H1 (cell line): ENCODE data around the gene TRABD. TPM values are rescaled to one million over a fixed set of nuclear protein-coding genes. Genes with fewer than 3 reads are reported as not detected.

Experiments used
- CTCF ChIA-PET: fragments of 300-600 bp; sonication (Branson Sonifier 250); formaldehyde crosslinking; loops from one replicate; lab custom pipeline; 2021; ENCODE audit not compliant: partially characterized antibody; lab: Charles Lee
- POLR2A ChIA-PET: fragments of 300-600 bp; sonication (Branson Sonifier 250); formaldehyde crosslinking; loops from one replicate; lab custom pipeline; 2021; ENCODE audit warnings: inconsistent platforms; ENCODE audit not compliant: partially characterized antibody; lab: Charles Lee
- DNase-seq, 2 experiments: peaks; one replicate each; pipeline versions ENCODE4 v3.0.0 to v3.0.0-alpha.2; 2010 to 2022; ENCODE audit warnings: low spot score in 2 of 2, low read depth in 1 of 2, mixed read lengths in 1 of 2
- FAIRE-seq: peaks from 2 replicates; lab custom pipeline; 2011; peaks lifted over from hg19 to GRCh38; lab: Jason Lieb, UNC
- H2AFZ ChIP-seq: 2 replicates; pipeline ENCODE4 v1.8.1; 2012; ENCODE audit warnings: low read length, inconsistent platforms
- H2AK5ac ChIP-seq: 2 replicates; pipeline ENCODE4 v1.6.1; 2013; ENCODE audit warnings: low read depth, low read length
- H2BK120ac ChIP-seq: replicated peaks from 2 replicates; pipeline ENCODE3; 2013; ENCODE audit warnings: low read depth, low read length, inconsistent platforms
- H2BK12ac ChIP-seq: 2 replicates; pipeline ENCODE4 v1.6.1; 2013; ENCODE audit warnings: low read depth, low read length
- H2BK15ac ChIP-seq: 2 replicates; pipeline ENCODE4 v1.6.1; 2013; ENCODE audit warnings: low read length
- H2BK20ac ChIP-seq: 2 replicates; pipeline ENCODE4 v1.6.1; 2013; ENCODE audit warnings: low read length
- H2BK5ac ChIP-seq: 2 replicates; pipeline ENCODE4 v1.6.1; 2013; ENCODE audit warnings: low read depth, low read length
- H3K14ac ChIP-seq: 2 replicates; pipeline ENCODE4 v1.6.1; 2013; ENCODE audit warnings: inconsistent platforms; ENCODE audit not compliant: insufficient read length
- H3K18ac ChIP-seq: 2 replicates; pipeline ENCODE4 v1.6.1; 2013; ENCODE audit warnings: low read length; ENCODE audit errors: extremely low read depth
- H3K23ac ChIP-seq: 2 replicates; pipeline ENCODE4 v1.6.1; 2013; ENCODE audit warnings: inconsistent platforms; ENCODE audit not compliant: insufficient read length
- H3K23me2 ChIP-seq: 2 replicates; pipeline ENCODE4 v1.6.1; 2013; ENCODE audit warnings: low read depth, low read length
- H3K27ac ChIP-seq: 2 replicates; pipeline ENCODE4 v1.6.1; 2011; ENCODE audit warnings: low read depth, low read length, inconsistent platforms
- H3K27me3 ChIP-seq, 4 experiments: replicated peaks in 1 of 4; 1 replicate in 1 of 4; 2 replicates in 3 of 4; pipeline versions ENCODE4 v1.6.1 to v1.8.1; 2011 to 2013; ENCODE audit warnings: low read length in 3 of 4, mild to moderate bottlenecking in 3 of 4, inconsistent platforms in 2 of 4, mixed read lengths in 2 of 4, moderate library complexity in 1 of 4; ENCODE audit not compliant: control insufficient read depth in 3 of 4, insufficient read depth in 3 of 4; ENCODE audit errors: extremely low read depth in 1 of 4
- H3K36me3 ChIP-seq, 4 experiments: 2 replicates each; pipeline versions ENCODE4 v1.6.1 to v1.8.1; 2011 to 2013; ENCODE audit warnings: mild to moderate bottlenecking in 4 of 4, low read length in 3 of 4, moderate library complexity in 2 of 4, control low read depth in 1 of 4, inconsistent platforms in 1 of 4; ENCODE audit not compliant: insufficient read depth in 4 of 4, control insufficient read depth in 2 of 4
- H3K4ac ChIP-seq: replicated peaks from 2 replicates; pipeline ENCODE3; 2013; ENCODE audit warnings: low read length, low read depth, mixed read lengths, inconsistent platforms; ENCODE audit not compliant: insufficient read length
- H3K4me1 ChIP-seq, 4 experiments: replicated peaks in 1 of 4; 1 replicate in 1 of 4; 2 replicates in 3 of 4; pipeline versions ENCODE4 v1.6.1 to v1.8.1; 2011 to 2013; ENCODE audit warnings: low read length in 3 of 4, inconsistent platforms in 2 of 4, mixed read lengths in 1 of 4; ENCODE audit not compliant: insufficient read depth in 4 of 4, control insufficient read depth in 3 of 4
- H3K4me2 ChIP-seq, 2 experiments: 2 replicates each; pipeline versions ENCODE4 v1.6.1 to v1.8.1; 2011 to 2013; ENCODE audit warnings: low read depth in 2 of 2, low read length in 2 of 2, control low read depth in 1 of 2, inconsistent platforms in 1 of 2, mild to moderate bottlenecking in 1 of 2; ENCODE audit not compliant: insufficient read depth in 1 of 2
- H3K4me3 ChIP-seq, 4 experiments: fragments of 200-600, 300-600 bp in 1 of 4; sonication (generic), shearing (Covaris generic), sonication (Bioruptor Twin) in 1 of 4; 2 replicates each; pipeline versions ENCODE4 v1.5.1 to v1.8.1; 2011 to 2016; ENCODE audit warnings: low read length in 4 of 4, low read depth in 3 of 4, control low read depth in 2 of 4, inconsistent platforms in 2 of 4, mild to moderate bottlenecking in 2 of 4, mixed read lengths in 1 of 4, moderate library complexity in 1 of 4; ENCODE audit not compliant: insufficient read depth in 2 of 4; ENCODE audit errors: extremely low read depth in 1 of 4
- H3K56ac ChIP-seq: replicated peaks from 2 replicates; pipeline ENCODE3; 2013; ENCODE audit warnings: low read depth, mild to moderate bottlenecking, mixed read lengths, low read length, inconsistent platforms; ENCODE audit not compliant: insufficient read length
- H3K79me1 ChIP-seq: 2 replicates; pipeline ENCODE4 v1.6.1; 2013; ENCODE audit warnings: low read depth, low read length, control low read depth
- H3K79me2 ChIP-seq, 2 experiments: 2 replicates each; pipeline versions ENCODE4 v1.6.1 to v1.8.1; 2012 to 2013; ENCODE audit warnings: low read length in 2 of 2, mild to moderate bottlenecking in 2 of 2, inconsistent platforms in 1 of 2; ENCODE audit not compliant: insufficient read depth in 2 of 2, control insufficient read depth in 1 of 2
- H3K9ac ChIP-seq, 4 experiments: replicated peaks in 1 of 4; 1 replicate in 1 of 4; 2 replicates in 3 of 4; pipeline versions ENCODE4 v1.6.1 to v1.8.1; 2011 to 2013; ENCODE audit warnings: low read depth in 3 of 4, low read length in 3 of 4, control low read depth in 2 of 4, mild to moderate bottlenecking in 2 of 4, moderate library complexity in 2 of 4, inconsistent platforms in 1 of 4; ENCODE audit errors: extremely low read depth in 1 of 4
- H3K9me3 ChIP-seq, 2 experiments: 2 replicates each; pipeline versions ENCODE4 v1.6.1 to v1.8.1; 2012 to 2013; ENCODE audit warnings: mild to moderate bottlenecking in 2 of 2, moderate library complexity in 2 of 2, control low read depth in 1 of 2, inconsistent platforms in 1 of 2, low read depth in 1 of 2, low read length in 1 of 2, mixed read lengths in 1 of 2; ENCODE audit not compliant: insufficient read depth in 2 of 2
- H4K20me1 ChIP-seq, 2 experiments: replicated peaks in 1 of 2; 2 replicates each; pipeline versions ENCODE3 to v1.8.1; 2011 to 2013; ENCODE audit warnings: inconsistent platforms in 2 of 2, low read length in 2 of 2, mild to moderate bottlenecking in 1 of 2; ENCODE audit not compliant: insufficient read depth in 2 of 2, control insufficient read depth in 1 of 2
- H4K5ac ChIP-seq: 2 replicates; pipeline ENCODE4 v1.6.1; 2013; ENCODE audit warnings: low read length, low read depth, mixed read lengths, inconsistent platforms; ENCODE audit not compliant: insufficient read length
- H4K8ac ChIP-seq: 2 replicates; pipeline ENCODE4 v1.8.0; 2013; ENCODE audit warnings: mild to moderate bottlenecking, moderate library complexity, low read length, inconsistent platforms; ENCODE audit not compliant: insufficient read depth; ENCODE audit errors: extremely low read depth
- H4K91ac ChIP-seq: replicated peaks from 2 replicates; pipeline ENCODE3; 2013; ENCODE audit warnings: low read length, mixed read lengths, inconsistent platforms; ENCODE audit not compliant: insufficient read length
- CTCF ChIP-seq, 3 experiments: IDR thresholded peaks; 1 replicate in 2 of 3; 2 replicates in 1 of 3; pipeline versions ENCODE4 v1.5.1 to v1.6.1; 2011; ENCODE audit warnings: low read length in 3 of 3, mild to moderate bottlenecking in 3 of 3, inconsistent platforms in 2 of 3, low read depth in 1 of 3, moderate library complexity in 1 of 3; ENCODE audit not compliant: insufficient read depth in 1 of 3; ENCODE audit errors: control extremely low read depth in 1 of 3
- WGBS, 2 experiments: shearing (Covaris generic) in 1 of 2; methylation state at CpG; one replicate each; pipeline versions ENCODE4 v1.1.6 to v1.1.7; 2013 to 2015; ENCODE audit warnings: low lambda C conversion rate in 2 of 2, mixed read lengths in 2 of 2, inconsistent platforms in 1 of 2, low coverage in 1 of 2, missing lambda C conversion rate in 1 of 2; ENCODE audit not compliant: insufficient replicate concordance in 2 of 2, insufficient coverage in 1 of 2, insufficient read length in 1 of 2; ENCODE audit errors: extremely low coverage in 1 of 2, missing lambda C conversion rate in 1 of 2; 5-methylcytosine and 5-hydroxymethylcytosine counted together
- polyA plus RNA-seq, 7 experiments: library from polyadenylated mRNA; depleted of rRNA in 3 of 7; stranded (reverse) in 5 of 7; unstranded in 2 of 7; fragments of >200 nt in 5 of 7; fragments of 200-250 nt in 2 of 7; gene quantifications; 1 replicate in 5 of 7; 2 replicates in 1 of 7; 4 replicates in 1 of 7; pipeline versions ENCODE4 v1.2.1 to v1.2.3, GENCODE V29; 2011 to 2013; ENCODE audit warnings: missing spikeins in 2 of 7, mixed read lengths in 2 of 7
- total RNA-seq: library from RNA; stranded (reverse); fragmentation: NEBNext Ultra II Directional; extraction: Animal tissue kit (Norgen Biotek cat#: 25700); gene quantifications from 2 replicates; pipeline ENCODE4 v1.2.1, GENCODE V29; 2021

The TRABD gene
- total and polyA plus RNA-seq, 2 of the 8 experiments (the other 6 are each of a cell fraction or from before 2014, with no cell fraction given) = 44.2 to 57.5 TPM

- H3K27ac ChIP-seq = no peak overlapping the region; the same call in 1 of the 2 replicates
- H3K4me2 ChIP-seq = peak overlapping the region; percentile 28 to 42; a peak in 3 of 4 replicates
- no peaks in the 10 kb centered on the region; a peak in 1 of 7 replicates for H3K27me3 ChIP-seq
- H4K8ac ChIP-seq = peak overlapping the region; percentile 68
- ChIA-PET POLR2A (interaction anchor here (0.6 kb wide), 1 partner anchor 98 kb away, joined by 3 read pairs; no protein-coding TSS in a partner anchor), CTCF (interaction anchor here (0.7 to 1.6 kb wide), 4 partner anchors 12 to 29 kb away, joined by 3 to 5 read pairs (median 4); no protein-coding TSS in a partner anchor)
- no peak for TF ChIP-seq CTCF (IDR thresholded peaks at IDR 0.05; ENCODE audit: control extremely low read depth in 1 of 3, insufficient read depth in 1 of 3, low read depth in 1 of 3, low read length in 3 of 3)
- H3K9ac ChIP-seq = no peak overlapping the region
- FAIRE-seq (no peak), DNase-seq (no peak)
- H3K23me2 ChIP-seq = no peaks in the 10 kb centered on the region
- H2BK20ac ChIP-seq = no peak overlapping the region
- no peaks in the 10 kb centered on the region for H3K9me3 ChIP-seq
- H4K20me1 ChIP-seq = peaks cover 0 to 7% of the 10 kb centered on the region in 2 experiments
- H3K79me2 ChIP-seq = no peaks in the 10 kb centered on the region
- no peak overlapping the region for H2BK120ac ChIP-seq
- H3K23ac ChIP-seq = no peak overlapping the region
- H3K14ac ChIP-seq = no peak overlapping the region
- H3K4me3 ChIP-seq = peak overlapping the region in 1 of 4 experiments; percentile 21; a peak in 2 of 8 replicates
- no peaks in the 10 kb centered on the region; the same call in 1 of the 2 replicates for H3K79me1 ChIP-seq
- peak overlapping the region; percentile 75; the same call in 1 of the 2 replicates for H2BK12ac ChIP-seq
- H3K56ac ChIP-seq = no peak overlapping the region
- no peaks in the 10 kb centered on the region for H3K36me3 ChIP-seq
- no peak overlapping the region for H2AFZ ChIP-seq
- H3K4me1 ChIP-seq = peaks cover 0 to 5% (median 2%) of the 10 kb centered on the region in 4 experiments; a peak in 3 of 7 replicates
- H2AK5ac ChIP-seq = peak overlapping the region; percentile 7; the same call in 1 of the 2 replicates
- H3K18ac ChIP-seq = no peak overlapping the region
- no peak overlapping the region for H4K91ac ChIP-seq
- no peak overlapping the region for H4K5ac ChIP-seq
- WGBS, 2 experiments = 89% methylated on average over 53 of the region's 98 CpGs; no CpG with 5 or more reads in 1 of the 2 experiments
- H3K4ac ChIP-seq = no peak overlapping the region
- no peak overlapping the region for H2BK15ac ChIP-seq
- no peak overlapping the region for H2BK5ac ChIP-seq
Measured at GRCh38 chr22:50177537-50178470, 7.9 kb upstream of the TRABD start.
